Tibial nerve (tissue), 4 donors: ENCODE data around the gene PRDM11.

Source experiments
- EP300 ChIP-seq, 2 donors: sonication (generic); formaldehyde crosslinking; IDR thresholded peaks; one replicate each; pipeline ENCODE4 v1.6.1; 2017; ENCODE audit warnings: antibody characterized with exemption in 2 of 2, mild to moderate bottlenecking in 1 of 2
- POLR2A ChIP-seq, 2 donors: fragments of 450-650 bp; IDR thresholded peaks; one replicate each; pipeline ENCODE4 v1.6.1; 2017; ENCODE audit warnings: antibody characterized with exemption in 2 of 2, mild to moderate bottlenecking in 2 of 2, moderate library complexity in 2 of 2
- TF ChIP-seq, protein P1 (sequence below), 5 experiments: fragments of 200-600 bp in 3 of 5; fragments of 450-650 bp in 2 of 5; sonication (generic) in 3 of 5; IDR thresholded peaks; one replicate each; pipeline ENCODE4 v1.5.1; 2016 to 2019; ENCODE audit warnings: antibody characterized with exemption in 5 of 5, mild to moderate bottlenecking in 3 of 5, moderate library complexity in 2 of 5

DNA sequence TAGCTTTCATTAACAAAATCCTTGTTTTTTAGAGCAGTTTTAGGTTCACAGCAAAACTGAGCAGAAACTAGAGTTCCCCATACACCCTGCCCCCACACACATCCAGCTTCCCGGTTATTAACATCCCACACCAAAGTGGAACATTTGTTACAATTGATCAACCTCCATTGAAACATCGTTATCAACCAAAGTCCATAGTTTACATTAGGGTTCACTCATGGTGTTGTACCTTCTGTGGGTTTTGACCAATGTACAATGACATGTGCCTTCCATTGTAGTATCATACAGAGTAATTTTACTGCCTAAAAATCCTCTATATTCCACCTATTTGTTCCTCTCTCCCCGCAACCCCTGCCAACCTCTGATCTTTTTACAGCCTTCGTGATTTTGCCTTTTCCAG is 28.5 kb downstream of the PRDM11 start:
- TF ChIP-seq EP300 (IDR thresholded peaks at IDR 0.05) (no peak), POLR2A (IDR thresholded peaks at IDR 0.05) (no peak)
- TF ChIP-seq, protein P1, sequence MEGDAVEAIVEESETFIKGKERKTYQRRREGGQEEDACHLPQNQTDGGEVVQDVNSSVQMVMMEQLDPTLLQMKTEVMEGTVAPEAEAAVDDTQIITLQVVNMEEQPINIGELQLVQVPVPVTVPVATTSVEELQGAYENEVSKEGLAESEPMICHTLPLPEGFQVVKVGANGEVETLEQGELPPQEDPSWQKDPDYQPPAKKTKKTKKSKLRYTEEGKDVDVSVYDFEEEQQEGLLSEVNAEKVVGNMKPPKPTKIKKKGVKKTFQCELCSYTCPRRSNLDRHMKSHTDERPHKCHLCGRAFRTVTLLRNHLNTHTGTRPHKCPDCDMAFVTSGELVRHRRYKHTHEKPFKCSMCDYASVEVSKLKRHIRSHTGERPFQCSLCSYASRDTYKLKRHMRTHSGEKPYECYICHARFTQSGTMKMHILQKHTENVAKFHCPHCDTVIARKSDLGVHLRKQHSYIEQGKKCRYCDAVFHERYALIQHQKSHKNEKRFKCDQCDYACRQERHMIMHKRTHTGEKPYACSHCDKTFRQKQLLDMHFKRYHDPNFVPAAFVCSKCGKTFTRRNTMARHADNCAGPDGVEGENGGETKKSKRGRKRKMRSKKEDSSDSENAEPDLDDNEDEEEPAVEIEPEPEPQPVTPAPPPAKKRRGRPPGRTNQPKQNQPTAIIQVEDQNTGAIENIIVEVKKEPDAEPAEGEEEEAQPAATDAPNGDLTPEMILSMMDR (IDR thresholded peaks at IDR 0.05): no peak
